LNCaP clone FGC (cell line): ENCODE measurements around the gene HIF3A.

ENCODE experiments used
- DNase-seq: peaks from one replicate; pipeline ENCODE4 v3.0.0-alpha.2; 2011; ENCODE audit warnings: low read depth
- H3K4me3 ChIP-seq: 2 replicates; pipeline ENCODE4 v1.5.1; 2011; ENCODE audit warnings: mild to moderate bottlenecking, low read depth, low read length, control low read depth
- TF ChIP-seq, protein P1 (sequence below): IDR thresholded peaks from 2 replicates; pipeline ENCODE4 v1.5.1; 2012; ENCODE audit warnings: mild to moderate bottlenecking; ENCODE audit not compliant: control insufficient read depth, insufficient read depth; ENCODE audit errors: extremely low read depth

The HIF3A gene

DNA sequence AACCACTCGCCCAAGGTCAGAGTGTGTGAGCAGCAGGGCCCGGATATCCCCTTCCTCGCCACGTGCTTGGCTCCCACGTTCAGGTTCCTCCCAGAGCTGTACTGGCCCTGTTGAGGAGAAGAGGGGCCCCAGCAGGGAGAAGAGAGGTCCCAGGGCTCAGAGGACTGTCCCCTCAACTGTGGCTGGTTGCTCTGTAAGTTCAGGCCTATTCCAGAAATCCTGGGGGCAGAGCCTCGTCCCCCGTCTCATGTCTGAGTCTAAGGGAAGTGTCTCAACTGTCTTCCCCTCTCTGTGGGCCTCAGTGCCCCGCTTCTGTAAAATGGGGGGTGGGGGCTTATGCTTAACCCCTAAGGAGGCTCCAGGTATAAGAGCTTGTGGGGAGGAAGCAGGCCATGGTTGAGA is 53.9 kb downstream of the HIF3A start:
- H3K4me3 ChIP-seq, result no peak overlapping the region
- TF ChIP-seq, protein P1, sequence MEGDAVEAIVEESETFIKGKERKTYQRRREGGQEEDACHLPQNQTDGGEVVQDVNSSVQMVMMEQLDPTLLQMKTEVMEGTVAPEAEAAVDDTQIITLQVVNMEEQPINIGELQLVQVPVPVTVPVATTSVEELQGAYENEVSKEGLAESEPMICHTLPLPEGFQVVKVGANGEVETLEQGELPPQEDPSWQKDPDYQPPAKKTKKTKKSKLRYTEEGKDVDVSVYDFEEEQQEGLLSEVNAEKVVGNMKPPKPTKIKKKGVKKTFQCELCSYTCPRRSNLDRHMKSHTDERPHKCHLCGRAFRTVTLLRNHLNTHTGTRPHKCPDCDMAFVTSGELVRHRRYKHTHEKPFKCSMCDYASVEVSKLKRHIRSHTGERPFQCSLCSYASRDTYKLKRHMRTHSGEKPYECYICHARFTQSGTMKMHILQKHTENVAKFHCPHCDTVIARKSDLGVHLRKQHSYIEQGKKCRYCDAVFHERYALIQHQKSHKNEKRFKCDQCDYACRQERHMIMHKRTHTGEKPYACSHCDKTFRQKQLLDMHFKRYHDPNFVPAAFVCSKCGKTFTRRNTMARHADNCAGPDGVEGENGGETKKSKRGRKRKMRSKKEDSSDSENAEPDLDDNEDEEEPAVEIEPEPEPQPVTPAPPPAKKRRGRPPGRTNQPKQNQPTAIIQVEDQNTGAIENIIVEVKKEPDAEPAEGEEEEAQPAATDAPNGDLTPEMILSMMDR, result no peak
- no peak for DNase-seq

DNA sequence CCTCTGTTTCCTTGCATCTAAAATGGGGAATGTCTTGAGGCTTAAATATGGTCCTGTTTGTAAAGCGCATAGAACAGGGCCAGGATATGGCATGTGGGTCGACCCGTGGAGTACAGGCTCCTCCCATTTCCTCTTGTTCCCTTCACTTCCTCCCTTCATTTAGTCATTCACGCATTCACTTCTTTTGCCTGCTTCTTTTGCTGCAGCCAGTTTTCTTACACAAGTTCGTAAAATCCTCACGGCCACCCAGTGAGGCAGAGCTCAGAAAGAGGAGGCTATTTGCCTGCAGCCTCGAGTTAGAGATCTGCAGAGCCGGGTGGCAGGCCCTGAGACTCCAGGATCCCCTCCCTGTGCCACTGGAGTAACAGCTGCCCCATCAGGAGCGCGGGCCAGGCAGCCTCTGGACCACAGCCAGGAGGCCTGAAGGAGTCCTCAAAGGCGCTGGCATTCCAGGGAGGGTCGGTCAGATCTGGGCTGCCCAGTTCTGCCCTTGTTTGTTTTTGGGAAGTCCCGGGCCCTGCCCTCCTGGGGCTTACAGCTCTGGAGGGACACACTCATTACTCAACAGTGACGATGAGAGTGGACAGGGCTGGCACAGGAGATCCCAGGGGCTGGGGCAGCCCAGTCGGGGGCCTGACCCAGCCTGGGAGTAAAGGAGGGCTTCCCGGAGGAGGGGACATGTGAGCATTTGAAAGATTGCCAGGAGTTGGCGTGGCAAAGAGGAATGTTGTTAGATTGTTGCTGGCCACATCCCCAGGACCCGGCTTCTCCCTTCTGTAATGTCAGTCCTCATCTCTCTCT is 54.6 kb downstream of the HIF3A start:
- H3K4me3 ChIP-seq, result no peak overlapping the region
- no peak for DNase-seq
- TF ChIP-seq, protein P1, result no peak

DNA sequence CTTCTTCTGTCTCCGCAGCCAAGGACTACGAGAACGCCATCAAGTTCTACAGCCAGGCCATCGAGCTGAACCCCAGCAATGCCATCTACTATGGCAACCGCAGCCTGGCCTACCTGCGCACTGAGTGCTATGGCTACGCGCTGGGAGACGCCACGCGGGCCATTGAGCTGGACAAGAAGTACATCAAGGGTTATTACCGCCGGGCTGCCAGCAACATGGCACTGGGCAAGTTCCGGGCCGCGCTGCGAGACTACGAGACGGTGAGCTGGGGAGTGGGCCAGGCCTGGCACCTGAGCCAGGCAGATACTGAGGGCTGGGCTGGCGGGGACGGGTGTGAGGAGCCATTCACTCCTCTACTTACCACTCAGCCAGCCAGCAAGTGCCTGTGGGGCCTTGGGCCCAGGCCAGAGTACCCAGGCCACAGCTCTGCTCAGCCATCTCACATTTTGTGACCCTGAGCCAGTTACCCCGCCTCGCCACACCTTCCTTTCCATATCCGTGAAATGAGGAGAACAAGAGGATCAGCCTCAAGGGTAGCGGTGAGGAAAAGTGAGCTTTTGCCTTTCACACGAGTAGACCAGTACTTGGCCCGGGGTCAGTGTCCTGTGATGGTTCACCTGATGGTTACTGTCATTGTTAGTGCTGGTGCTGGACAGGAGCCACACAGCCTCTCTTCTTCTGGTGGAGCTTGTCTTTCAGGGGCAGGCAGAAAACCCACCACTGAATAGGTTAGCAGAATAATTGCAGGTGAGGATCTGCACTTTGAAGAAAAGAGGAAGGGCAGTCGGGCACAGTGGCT is 57.1 kb downstream of the HIF3A start:
- DNase-seq, result no peak
- TF ChIP-seq, protein P1, result no peak
- H3K4me3 ChIP-seq, result no peak overlapping the region

DNA sequence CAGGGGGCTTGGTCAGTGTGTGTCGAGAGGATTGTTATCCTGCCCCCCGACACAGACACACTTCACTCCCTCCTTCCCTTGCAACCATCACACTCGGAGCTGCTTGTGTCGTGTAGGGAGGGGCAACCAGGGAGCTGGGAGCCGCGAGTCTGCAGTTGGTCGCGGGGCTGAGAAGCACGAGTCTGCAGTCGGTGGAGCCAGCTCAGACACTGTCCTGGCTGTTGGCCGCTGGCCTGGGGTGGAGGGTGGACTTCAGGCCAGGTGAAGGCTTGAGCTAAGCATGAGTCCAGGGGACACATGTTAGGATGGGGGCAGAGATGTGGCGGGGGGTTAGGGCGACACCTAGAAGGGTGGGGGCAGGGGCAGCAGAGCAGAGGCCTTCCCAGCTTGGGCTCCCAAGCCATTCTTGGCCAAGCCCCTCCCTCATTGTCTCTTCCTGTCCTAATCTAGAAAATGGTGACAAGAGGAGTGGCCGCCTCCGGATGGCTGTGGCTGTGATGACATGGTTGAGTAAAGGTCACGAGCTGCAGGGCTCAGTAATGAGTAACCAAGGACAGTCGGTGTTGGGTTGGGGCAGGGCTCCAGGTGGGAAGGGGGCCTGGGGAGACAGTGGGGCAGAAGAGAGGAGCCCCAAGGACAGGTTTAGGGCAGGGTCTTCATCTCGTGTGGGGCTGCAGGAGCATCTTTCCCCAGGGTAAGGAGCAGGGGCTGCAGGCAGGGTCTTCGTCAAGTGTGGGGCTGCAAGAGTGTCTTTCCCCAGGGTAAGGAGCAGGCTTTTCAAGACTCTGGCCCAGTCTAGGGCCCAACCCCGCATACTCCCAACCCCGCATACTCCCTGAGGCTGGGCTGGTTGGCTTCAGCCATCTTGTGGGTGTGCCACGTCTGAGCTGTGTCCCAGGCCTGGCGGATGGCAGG is 58.6 kb downstream of the HIF3A start:
- no peak overlapping the region for H3K4me3 ChIP-seq
- TF ChIP-seq, protein P1, result no peak
- DNase-seq, result no peak

DNA sequence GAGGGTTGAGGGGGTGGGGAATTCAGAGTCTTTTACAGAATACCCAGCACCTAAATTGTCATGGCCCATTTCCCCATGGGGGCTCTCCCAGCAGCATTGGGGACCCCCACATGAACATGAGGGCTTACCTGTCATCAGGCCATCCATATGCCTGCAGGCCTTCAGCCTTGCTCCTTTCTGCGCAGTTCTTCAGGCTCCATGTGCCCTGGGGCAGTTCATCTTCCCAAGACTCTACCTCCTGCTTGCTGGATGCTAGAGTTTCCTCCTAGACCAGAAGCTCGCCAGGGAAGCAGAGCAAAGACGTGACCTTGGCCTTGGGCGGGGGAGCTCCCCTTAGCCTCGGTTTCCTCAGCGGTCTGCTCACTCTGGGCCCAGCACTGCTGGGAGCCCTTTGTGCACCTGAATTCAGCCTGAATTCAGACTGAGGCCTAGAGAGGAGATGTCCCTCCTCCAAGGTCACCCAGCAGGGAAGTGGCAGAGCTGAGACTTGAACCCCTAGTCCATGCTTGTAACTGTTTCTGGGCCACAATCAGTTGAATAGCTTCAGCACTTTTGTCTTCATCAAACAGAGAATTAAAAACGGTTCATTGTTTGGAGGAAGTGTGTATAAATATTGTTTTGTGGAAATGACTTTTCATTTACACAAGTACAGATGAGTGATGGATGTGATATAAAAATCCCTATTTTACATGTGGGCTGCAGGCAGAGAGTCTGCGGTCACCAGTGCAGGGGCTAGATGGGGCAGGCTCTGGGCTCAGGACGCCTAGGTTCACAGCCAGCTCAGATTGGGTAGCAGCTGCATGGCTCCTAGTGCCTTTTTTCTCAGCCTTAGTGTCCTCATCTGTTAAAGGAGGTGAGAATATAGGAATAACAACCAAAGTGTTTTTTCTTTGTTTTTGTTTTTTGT is 59.6 kb downstream of the HIF3A start:
- H3K4me3 ChIP-seq, result no peak overlapping the region
- DNase-seq, result no peak

More for the DNA sequence above, 59.6 kb downstream of the HIF3A start:
- TF ChIP-seq, protein P1, result no peak
